ENCODE data around the gene FCF1. TPM values are rescaled to one million over a fixed set of nuclear protein-coding genes. Genes with fewer than 3 reads are reported as not detected.
"Not testable (repeated sequence)": the region's sequence is repeated elsewhere in the genome, so short reads cannot be mapped to it uniquely, and the experiment has no call there.

The FCF1 gene
- total RNA-seq, 1 donor from 2014 or later: 64.1 TPM

DNA sequence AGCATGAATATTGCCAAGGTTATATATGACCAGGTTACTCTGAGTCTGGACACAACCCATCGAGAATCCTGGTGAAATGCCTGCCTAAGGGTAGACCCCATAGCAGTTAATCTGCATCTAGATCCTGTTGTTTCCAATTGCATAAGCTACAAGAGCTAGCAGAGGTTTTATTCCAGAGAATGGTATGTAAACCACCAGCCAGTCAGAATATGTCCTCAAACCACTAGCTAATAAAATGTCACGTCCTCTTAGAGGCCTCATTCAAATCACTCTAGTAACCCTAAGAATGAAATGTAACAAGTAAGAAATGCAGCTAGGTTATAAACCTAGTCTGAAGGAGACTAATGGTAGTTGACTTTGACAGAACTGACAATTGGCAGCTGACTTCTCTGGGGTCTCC is 41.2 kb downstream of the FCF1 start:
- FAIRE-seq: no peak
- H3K4me3 Mint-ChIP-seq (ENCODE audit: unreplicated experiment): no peak overlapping the region

DNA sequence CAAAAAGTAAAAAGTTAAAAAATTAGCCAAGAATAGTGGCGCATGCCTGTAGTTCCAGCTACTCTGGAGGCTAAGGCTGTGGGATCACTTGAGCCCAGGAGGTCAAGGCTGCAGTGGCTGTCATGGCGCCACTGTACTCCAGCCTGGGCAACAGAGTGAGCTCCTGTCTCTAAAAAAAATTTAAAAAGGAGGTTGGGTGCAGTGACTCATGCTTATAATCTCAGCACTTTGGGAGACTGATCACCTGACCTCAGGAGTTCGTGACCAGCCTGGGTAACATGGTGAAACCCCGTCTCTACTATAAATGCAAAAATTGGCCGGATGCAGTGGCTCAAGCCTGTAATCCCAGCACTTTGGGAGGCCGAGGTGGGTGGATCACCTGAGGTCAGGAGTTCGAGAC is 42.0 kb downstream of the FCF1 start:
- TF ChIP-seq, protein P1, sequence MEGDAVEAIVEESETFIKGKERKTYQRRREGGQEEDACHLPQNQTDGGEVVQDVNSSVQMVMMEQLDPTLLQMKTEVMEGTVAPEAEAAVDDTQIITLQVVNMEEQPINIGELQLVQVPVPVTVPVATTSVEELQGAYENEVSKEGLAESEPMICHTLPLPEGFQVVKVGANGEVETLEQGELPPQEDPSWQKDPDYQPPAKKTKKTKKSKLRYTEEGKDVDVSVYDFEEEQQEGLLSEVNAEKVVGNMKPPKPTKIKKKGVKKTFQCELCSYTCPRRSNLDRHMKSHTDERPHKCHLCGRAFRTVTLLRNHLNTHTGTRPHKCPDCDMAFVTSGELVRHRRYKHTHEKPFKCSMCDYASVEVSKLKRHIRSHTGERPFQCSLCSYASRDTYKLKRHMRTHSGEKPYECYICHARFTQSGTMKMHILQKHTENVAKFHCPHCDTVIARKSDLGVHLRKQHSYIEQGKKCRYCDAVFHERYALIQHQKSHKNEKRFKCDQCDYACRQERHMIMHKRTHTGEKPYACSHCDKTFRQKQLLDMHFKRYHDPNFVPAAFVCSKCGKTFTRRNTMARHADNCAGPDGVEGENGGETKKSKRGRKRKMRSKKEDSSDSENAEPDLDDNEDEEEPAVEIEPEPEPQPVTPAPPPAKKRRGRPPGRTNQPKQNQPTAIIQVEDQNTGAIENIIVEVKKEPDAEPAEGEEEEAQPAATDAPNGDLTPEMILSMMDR (IDR thresholded peaks at IDR 0.05; ENCODE audit: insufficient read depth, low read depth, low read length): no peak
- TF ChIP-seq EZH2 (IDR thresholded peaks at IDR 0.05; ENCODE audit: insufficient read depth, low read length): no peak
- H3K36me3 Mint-ChIP-seq (ENCODE audit: low read depth, unreplicated experiment): peaks cover 4% of the 10 kb centered on the region
- H3K9ac ChIP-seq (ENCODE audit: low read length): no peak overlapping the region
- H3K4me2 ChIP-seq (ENCODE audit: low read length): no peak overlapping the region
- no peaks in the 10 kb centered on the region for H3K4me1 Mint-ChIP-seq (ENCODE audit: low read depth, unreplicated experiment)
- peaks cover 3% of the 10 kb centered on the region for H3K9me3 ChIP-seq (ENCODE audit: insufficient read depth, low read depth, low read length)
- no peak overlapping the region for H3K4me3 Mint-ChIP-seq (ENCODE audit: unreplicated experiment)
- H3K27ac Mint-ChIP-seq (ENCODE audit: unreplicated experiment): no peak overlapping the region
- no peak for DNase-seq (ENCODE audit: low read depth)
- no peaks in the 10 kb centered on the region for H3K36me3 ChIP-seq (ENCODE audit: insufficient read depth, low read length)
- peaks cover 10% of the 10 kb centered on the region for H3K9me3 Mint-ChIP-seq (ENCODE audit: unreplicated experiment)
- H4K20me1 ChIP-seq (ENCODE audit: insufficient read depth, low read length): no peaks in the 10 kb centered on the region
- no peaks in the 10 kb centered on the region for H3K4me1 ChIP-seq (ENCODE audit: insufficient read depth, low read length)
- no peak overlapping the region for H3K27ac ChIP-seq (ENCODE audit: low read depth, low read length)
- H3K27me3 ChIP-seq (ENCODE audit: insufficient read depth, low read length): no peaks in the 10 kb centered on the region
- H3K27me3 Mint-ChIP-seq (ENCODE audit: low read depth, unreplicated experiment): no peaks in the 10 kb centered on the region
- H3K4me3 ChIP-seq (ENCODE audit: insufficient read depth, low read depth, low read length): no peak overlapping the region
- H2AFZ ChIP-seq (ENCODE audit: low read depth, low read length): no peak overlapping the region
- no peaks in the 10 kb centered on the region for H3K79me2 ChIP-seq (ENCODE audit: insufficient read depth, low read length)
- FAIRE-seq: no peak

More for the DNA sequence above, 41.2 kb downstream of the FCF1 start:
- H3K4me1 Mint-ChIP-seq (ENCODE audit: low read depth, unreplicated experiment): no peaks in the 10 kb centered on the region
- H3K79me2 ChIP-seq (ENCODE audit: insufficient read depth, low read length): no peaks in the 10 kb centered on the region
- no peak overlapping the region for H3K9ac ChIP-seq (ENCODE audit: low read length)
- H3K36me3 ChIP-seq (ENCODE audit: insufficient read depth, low read length): no peaks in the 10 kb centered on the region
- H3K36me3 Mint-ChIP-seq (ENCODE audit: low read depth, unreplicated experiment): peaks cover 4% of the 10 kb centered on the region
- no peak overlapping the region for H3K27ac ChIP-seq (ENCODE audit: low read depth, low read length)
- no peak overlapping the region for H3K4me2 ChIP-seq (ENCODE audit: low read length)
- no peaks in the 10 kb centered on the region for H4K20me1 ChIP-seq (ENCODE audit: insufficient read depth, low read length)
- TF ChIP-seq, protein P1 (IDR thresholded peaks at IDR 0.05; ENCODE audit: insufficient read depth, low read depth, low read length): no peak
- H3K27ac Mint-ChIP-seq (ENCODE audit: unreplicated experiment): no peak overlapping the region
- DNase-seq (ENCODE audit: low read depth): no peak
- no peaks in the 10 kb centered on the region for H3K27me3 ChIP-seq (ENCODE audit: insufficient read depth, low read length)
- H3K9me3 ChIP-seq (ENCODE audit: insufficient read depth, low read depth, low read length): peaks cover 3% of the 10 kb centered on the region
- H3K4me3 ChIP-seq (ENCODE audit: insufficient read depth, low read depth, low read length): no peak overlapping the region
- H2AFZ ChIP-seq (ENCODE audit: low read depth, low read length): no peak overlapping the region
- H3K27me3 Mint-ChIP-seq (ENCODE audit: low read depth, unreplicated experiment): no peaks in the 10 kb centered on the region
- H3K4me1 ChIP-seq (ENCODE audit: insufficient read depth, low read length): no peaks in the 10 kb centered on the region
- H3K9me3 Mint-ChIP-seq (ENCODE audit: unreplicated experiment): peaks cover 10% of the 10 kb centered on the region

DNA sequence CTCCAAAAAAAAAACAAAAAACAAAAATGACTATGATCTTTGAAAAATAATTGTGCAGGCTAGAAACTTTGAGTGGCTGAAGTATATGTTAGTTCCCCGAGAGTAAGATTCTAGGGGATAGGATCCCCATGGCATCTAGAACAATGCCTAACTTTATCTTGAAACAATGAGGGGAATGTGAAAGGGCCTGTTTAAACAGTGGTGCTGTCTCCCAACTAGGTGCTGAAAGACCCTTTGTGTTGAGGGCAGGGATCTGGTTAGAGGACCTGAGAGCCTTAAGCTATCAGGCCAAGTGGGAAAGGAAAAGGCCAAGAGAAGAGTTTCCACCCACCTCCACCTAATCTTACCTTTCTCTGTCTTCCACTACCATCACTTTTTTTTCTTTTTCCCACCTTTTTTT is 43.4 kb downstream of the FCF1 start:
- H3K4me3 ChIP-seq (ENCODE audit: insufficient read depth, low read depth, low read length): no peak overlapping the region
- no peaks in the 10 kb centered on the region for H3K79me2 ChIP-seq (ENCODE audit: insufficient read depth, low read length)
- H3K27me3 Mint-ChIP-seq (ENCODE audit: low read depth, unreplicated experiment): no peaks in the 10 kb centered on the region
- no peak overlapping the region for H3K27ac ChIP-seq (ENCODE audit: low read depth, low read length)
- no peak overlapping the region for H3K4me2 ChIP-seq (ENCODE audit: low read length)
- H4K20me1 ChIP-seq (ENCODE audit: insufficient read depth, low read length): no peaks in the 10 kb centered on the region
- no peaks in the 10 kb centered on the region for H3K27me3 ChIP-seq (ENCODE audit: insufficient read depth, low read length)
- H3K27ac Mint-ChIP-seq (ENCODE audit: unreplicated experiment): no peak overlapping the region
- DNase-seq (ENCODE audit: low read depth) (no peak), FAIRE-seq (no peak)
- H3K36me3 ChIP-seq (ENCODE audit: insufficient read depth, low read length): no peaks in the 10 kb centered on the region
- H3K9me3 Mint-ChIP-seq (ENCODE audit: unreplicated experiment): peaks cover 10% of the 10 kb centered on the region
- H3K36me3 Mint-ChIP-seq (ENCODE audit: low read depth, unreplicated experiment): peaks cover 4% of the 10 kb centered on the region
- no peaks in the 10 kb centered on the region for H3K4me1 ChIP-seq (ENCODE audit: insufficient read depth, low read length)
- peaks cover 3% of the 10 kb centered on the region for H3K9me3 ChIP-seq (ENCODE audit: insufficient read depth, low read depth, low read length)
- H2AFZ ChIP-seq (ENCODE audit: low read depth, low read length): no peak overlapping the region
- H3K4me1 Mint-ChIP-seq (ENCODE audit: low read depth, unreplicated experiment): no peaks in the 10 kb centered on the region
- H3K9ac ChIP-seq (ENCODE audit: low read length): no peak overlapping the region
- H3K4me3 Mint-ChIP-seq (ENCODE audit: unreplicated experiment): no peak overlapping the region
- TF ChIP-seq EZH2 (IDR thresholded peaks at IDR 0.05; ENCODE audit: insufficient read depth, low read length): no peak
- TF ChIP-seq, protein P1 (IDR thresholded peaks at IDR 0.05; ENCODE audit: insufficient read depth, low read depth, low read length): no peak

DNA sequence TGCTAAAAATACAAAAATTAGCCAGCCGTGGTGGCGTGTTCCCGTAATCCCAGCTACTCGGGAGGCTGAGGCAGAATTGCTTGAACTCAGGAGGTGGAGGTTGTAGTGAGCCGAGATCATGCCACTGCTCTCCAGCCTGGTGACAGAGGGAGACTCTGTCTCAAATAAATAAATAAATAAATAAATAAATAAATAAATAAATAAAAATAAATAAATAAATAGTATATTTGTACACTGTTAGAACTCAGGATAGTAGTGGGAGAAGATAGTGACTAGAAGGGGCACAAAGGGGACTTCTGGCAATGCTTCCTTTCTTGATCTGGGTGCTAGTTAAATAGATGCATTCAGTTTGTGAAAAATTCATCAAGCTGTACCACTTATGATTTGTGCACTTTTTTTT is 45.6 kb downstream of the FCF1 start:
- H3K9me3 ChIP-seq (ENCODE audit: insufficient read depth, low read depth, low read length); H3K79me2 ChIP-seq (ENCODE audit: insufficient read depth, low read length); FAIRE-seq; H3K4me1 Mint-ChIP-seq (ENCODE audit: low read depth, unreplicated experiment); H3K4me3 ChIP-seq (ENCODE audit: insufficient read depth, low read depth, low read length); H3K27ac ChIP-seq (ENCODE audit: low read depth, low read length); H3K27me3 ChIP-seq (ENCODE audit: insufficient read depth, low read length); H3K36me3 Mint-ChIP-seq (ENCODE audit: low read depth, unreplicated experiment); H3K4me1 ChIP-seq (ENCODE audit: insufficient read depth, low read length); H3K4me2 ChIP-seq (ENCODE audit: low read length); H3K36me3 ChIP-seq (ENCODE audit: insufficient read depth, low read length); H3K9ac ChIP-seq (ENCODE audit: low read length); H4K20me1 ChIP-seq (ENCODE audit: insufficient read depth, low read length); H2AFZ ChIP-seq (ENCODE audit: low read depth, low read length); H3K9me3 Mint-ChIP-seq (ENCODE audit: unreplicated experiment); H3K27ac Mint-ChIP-seq (ENCODE audit: unreplicated experiment); H3K4me3 Mint-ChIP-seq (ENCODE audit: unreplicated experiment); DNase-seq (ENCODE audit: low read depth); H3K27me3 Mint-ChIP-seq (ENCODE audit: low read depth, unreplicated experiment): not testable (repeated sequence)
